Measurements from ENCODE around the gene MRO. TPM values are rescaled to one million over a fixed set of nuclear protein-coding genes. Genes with fewer than 3 reads are reported as not detected.
"Not testable (repeated sequence)": the region's sequence is repeated elsewhere in the genome, so short reads cannot be mapped to it uniquely, and the experiment has no call there.

Gene MRO
- total and polyA plus RNA-seq, 4 experiments from 2014 or later: not detected

DNA sequence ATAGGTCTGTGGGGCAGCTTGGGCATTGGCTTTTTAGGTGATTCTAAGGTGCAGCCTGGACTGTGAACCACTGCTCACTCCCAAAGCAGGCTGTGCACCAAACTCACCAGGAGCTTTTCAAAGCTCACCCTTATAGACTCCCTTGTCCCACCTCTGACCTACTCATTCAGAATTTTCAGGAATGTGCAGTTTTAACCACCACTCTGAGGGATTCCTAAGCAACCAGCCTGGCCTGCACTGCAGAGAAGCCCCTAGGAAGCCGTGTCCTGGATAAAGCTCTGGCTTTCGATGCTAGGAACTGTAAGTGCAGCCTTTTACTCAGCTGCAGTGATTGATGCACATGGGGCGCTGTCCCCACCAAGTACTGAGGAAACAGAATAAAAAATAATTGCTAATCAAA is 33.0 kb downstream of the MRO start:
- DNase-seq: no peak
- ChIA-PET CTCF (ENCODE audit: partially characterized antibody) (no interaction called here), POLR2A (ENCODE audit: partially characterized antibody) (no interaction called here)
- H3K4me1 ChIP-seq (ENCODE audit: insufficient read depth, low read length): no peaks in the 10 kb centered on the region
- H3K27me3 Mint-ChIP-seq: peaks cover 6 to 7% of the 10 kb centered on the region in 2 donors
- no peaks in the 10 kb centered on the region for H3K36me3 ChIP-seq (ENCODE audit: insufficient read depth, low read length)
- H3K4me3 ChIP-seq (ENCODE audit: low read length in 2 of 2): no peak overlapping the region
- no peaks in the 10 kb centered on the region for H3K36me3 Mint-ChIP-seq
- no peaks in the 10 kb centered on the region for H3K4me1 Mint-ChIP-seq
- no peak overlapping the region for H3K27ac ChIP-seq (ENCODE audit: low read depth, low read length)
- H3K9me3 ChIP-seq (ENCODE audit: control insufficient read depth in 1 of 2, low read length in 2 of 2): no peaks in the 10 kb centered on the region
- H3K4me3 Mint-ChIP-seq: no peak overlapping the region
- no peak overlapping the region for H3K27ac Mint-ChIP-seq
- peaks cover 0 to 3% (median 0%) of the 10 kb centered on the region in 8 donors for H3K9me3 Mint-ChIP-seq
- no peaks in the 10 kb centered on the region for H3K27me3 ChIP-seq (ENCODE audit: insufficient read depth, low read length)
- intact Hi-C loops (cut with micrococcal nuclease): no loop called here

DNA sequence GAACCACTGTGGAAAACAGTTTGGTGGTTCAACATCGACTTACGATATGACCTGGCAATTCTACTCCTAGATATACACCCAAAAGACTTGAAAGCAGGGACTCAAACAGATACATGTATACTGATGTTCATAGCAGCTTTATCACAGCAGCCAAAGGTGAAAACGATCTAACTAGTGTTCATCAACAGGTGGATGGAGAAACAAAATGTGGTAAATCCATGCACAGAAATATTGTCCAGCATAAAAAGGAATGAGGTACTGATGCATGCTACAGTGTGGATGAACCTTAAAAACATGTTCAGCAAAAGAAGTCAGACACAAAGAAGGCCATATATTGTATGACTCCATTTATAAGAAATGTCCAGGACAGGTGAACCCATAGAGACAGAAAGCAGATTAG is 36.3 kb downstream of the MRO start:
- Mint-ChIP-seq H3K36me3 (no peaks in the 10 kb centered on the region), H3K9me3 (peaks cover 0 to 3% (median 0%) of the 10 kb centered on the region in 8 donors), H3K27ac (no peak overlapping the region), H3K4me3 (no peak overlapping the region), H3K4me1 (no peaks in the 10 kb centered on the region), H3K27me3 (peaks cover 4 to 5% of the 10 kb centered on the region in 2 donors)
- POLR2A ChIA-PET (ENCODE audit: partially characterized antibody): no interaction called here
- H3K27ac ChIP-seq (ENCODE audit: low read depth, low read length): no peak overlapping the region
- CTCF ChIA-PET (ENCODE audit: partially characterized antibody): no interaction called here
- no peaks in the 10 kb centered on the region for H3K9me3 ChIP-seq (ENCODE audit: control insufficient read depth in 1 of 2, low read length in 2 of 2)
- H3K4me3 ChIP-seq (ENCODE audit: low read length in 2 of 2): no peak overlapping the region
- H3K36me3 ChIP-seq (ENCODE audit: insufficient read depth, low read length): no peaks in the 10 kb centered on the region
- H3K4me1 ChIP-seq (ENCODE audit: insufficient read depth, low read length): no peaks in the 10 kb centered on the region
- intact Hi-C loops (cut with micrococcal nuclease): no loop called here
- no peak for DNase-seq
- no peaks in the 10 kb centered on the region for H3K27me3 ChIP-seq (ENCODE audit: insufficient read depth, low read length)

DNA sequence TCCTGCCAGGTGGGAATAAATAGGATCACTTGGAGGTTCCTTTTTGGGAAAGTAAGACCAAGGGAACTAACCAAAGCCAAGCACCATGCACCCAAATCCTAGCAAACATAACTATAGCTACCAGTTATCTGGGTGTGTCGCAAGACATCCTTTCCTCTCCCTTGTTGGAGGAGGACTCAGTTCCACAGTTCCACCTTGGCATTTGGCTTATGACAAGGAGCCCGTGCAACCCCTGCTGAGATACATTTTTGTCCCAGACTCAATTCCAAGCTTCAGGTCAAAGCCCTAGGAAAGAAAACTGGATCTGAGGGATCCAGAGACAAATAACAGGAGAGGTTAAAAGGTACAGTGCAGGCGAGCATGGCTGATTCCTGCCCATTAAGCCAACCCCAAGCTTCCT is 40.8 kb downstream of the MRO start:
- H3K27ac ChIP-seq (ENCODE audit: low read depth, low read length); H3K9me3 ChIP-seq (ENCODE audit: control insufficient read depth in 1 of 2, low read length in 2 of 2); H3K36me3 ChIP-seq (ENCODE audit: insufficient read depth, low read length); POLR2A ChIA-PET (ENCODE audit: partially characterized antibody); intact Hi-C loops (cut with micrococcal nuclease); H3K27ac Mint-ChIP-seq; H3K4me1 Mint-ChIP-seq; H3K36me3 Mint-ChIP-seq; H3K4me1 ChIP-seq (ENCODE audit: insufficient read depth, low read length); H3K27me3 ChIP-seq (ENCODE audit: insufficient read depth, low read length); H3K4me3 Mint-ChIP-seq; H3K9me3 Mint-ChIP-seq; H3K4me3 ChIP-seq (ENCODE audit: low read length in 2 of 2); DNase-seq; CTCF ChIA-PET (ENCODE audit: partially characterized antibody): not testable (repeated sequence)
- H3K27me3 Mint-ChIP-seq: peaks cover 6 to 10% of the 10 kb centered on the region in 2 donors

DNA sequence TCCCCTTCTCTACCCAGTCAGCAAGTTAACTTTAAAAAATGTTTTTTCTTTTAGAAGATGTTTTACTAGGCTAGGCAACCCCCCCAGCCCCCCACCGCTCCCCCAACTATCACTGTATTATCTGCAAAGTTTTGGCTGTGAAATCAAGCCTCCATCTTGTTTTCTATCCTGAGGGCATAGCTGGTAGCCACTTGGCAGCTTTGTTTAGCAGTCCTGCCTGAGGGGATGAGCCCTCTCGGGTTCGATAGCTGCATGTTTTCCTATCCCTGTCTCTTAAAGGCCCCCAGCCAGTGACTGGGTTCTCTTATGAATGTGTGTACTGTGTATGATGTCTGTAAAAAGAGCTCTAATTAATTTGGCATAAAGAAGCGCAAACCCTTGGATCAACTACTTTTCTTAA is 43.4 kb downstream of the MRO start:
- intact Hi-C loops (cut with micrococcal nuclease): no loop called here
- H3K36me3 Mint-ChIP-seq: no peaks in the 10 kb centered on the region
- H3K27ac Mint-ChIP-seq: no peak overlapping the region
- no peak overlapping the region for H3K27ac ChIP-seq (ENCODE audit: low read depth, low read length)
- no peaks in the 10 kb centered on the region for H3K4me1 Mint-ChIP-seq
- no peaks in the 10 kb centered on the region for H3K36me3 ChIP-seq (ENCODE audit: insufficient read depth, low read length)
- peaks cover 5 to 19% of the 10 kb centered on the region in 2 donors for H3K27me3 Mint-ChIP-seq
- no peak for DNase-seq
- H3K4me1 ChIP-seq (ENCODE audit: insufficient read depth, low read length): no peaks in the 10 kb centered on the region
- ChIA-PET POLR2A (ENCODE audit: partially characterized antibody) (no interaction called here), CTCF (ENCODE audit: partially characterized antibody) (no interaction called here)
- peaks cover 0 to 9% (median 0%) of the 10 kb centered on the region in 8 donors for H3K9me3 Mint-ChIP-seq
- no peak overlapping the region for H3K4me3 ChIP-seq (ENCODE audit: low read length in 2 of 2)
- no peaks in the 10 kb centered on the region for H3K9me3 ChIP-seq (ENCODE audit: control insufficient read depth in 1 of 2, low read length in 2 of 2)
- no peaks in the 10 kb centered on the region for H3K27me3 ChIP-seq (ENCODE audit: insufficient read depth, low read length)
- H3K4me3 Mint-ChIP-seq: no peak overlapping the region

DNA sequence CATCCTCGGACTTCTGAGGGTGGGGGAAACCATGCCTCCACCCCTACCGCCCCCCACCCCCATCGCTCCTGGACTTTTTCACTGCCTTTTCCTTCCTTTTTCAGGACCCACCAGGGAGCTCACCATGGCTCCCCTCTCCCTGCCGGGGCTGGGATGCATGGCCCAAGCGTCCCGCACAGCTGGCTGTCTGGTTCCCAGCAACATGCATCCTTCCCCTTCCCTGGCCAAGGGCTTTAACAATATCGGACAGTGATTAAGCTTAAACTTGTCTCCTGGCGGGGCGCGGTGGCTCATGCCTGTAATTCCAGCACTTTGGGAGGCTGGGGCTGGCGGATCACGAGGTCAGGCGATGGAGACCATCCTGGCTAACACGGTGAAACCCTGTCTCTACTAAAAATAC is 44.1 kb downstream of the MRO start:
- peaks cover 6 to 19% of the 10 kb centered on the region in 2 donors for H3K27me3 Mint-ChIP-seq
- Histone ChIP-seq H3K27ac (ENCODE audit: low read depth, low read length) (no peak overlapping the region), H3K27me3 (ENCODE audit: insufficient read depth, low read length) (no peaks in the 10 kb centered on the region), H3K36me3 (ENCODE audit: insufficient read depth, low read length) (no peaks in the 10 kb centered on the region), H3K4me3 (ENCODE audit: low read length in 2 of 2) (no peak overlapping the region), H3K4me1 (ENCODE audit: insufficient read depth, low read length) (no peaks in the 10 kb centered on the region), H3K9me3 (ENCODE audit: control insufficient read depth in 1 of 2, low read length in 2 of 2) (no peaks in the 10 kb centered on the region)
- no peak overlapping the region for H3K27ac Mint-ChIP-seq
- intact Hi-C loops (cut with micrococcal nuclease): no loop called here
- POLR2A ChIA-PET (ENCODE audit: partially characterized antibody): no interaction called here
- no peak overlapping the region for H3K4me3 Mint-ChIP-seq
- no peaks in the 10 kb centered on the region for H3K36me3 Mint-ChIP-seq
- DNase-seq: no peak
- peaks cover 0 to 9% (median 0%) of the 10 kb centered on the region in 8 donors for H3K9me3 Mint-ChIP-seq
- CTCF ChIA-PET (ENCODE audit: partially characterized antibody): no interaction called here
- H3K4me1 Mint-ChIP-seq: no peaks in the 10 kb centered on the region

DNA sequence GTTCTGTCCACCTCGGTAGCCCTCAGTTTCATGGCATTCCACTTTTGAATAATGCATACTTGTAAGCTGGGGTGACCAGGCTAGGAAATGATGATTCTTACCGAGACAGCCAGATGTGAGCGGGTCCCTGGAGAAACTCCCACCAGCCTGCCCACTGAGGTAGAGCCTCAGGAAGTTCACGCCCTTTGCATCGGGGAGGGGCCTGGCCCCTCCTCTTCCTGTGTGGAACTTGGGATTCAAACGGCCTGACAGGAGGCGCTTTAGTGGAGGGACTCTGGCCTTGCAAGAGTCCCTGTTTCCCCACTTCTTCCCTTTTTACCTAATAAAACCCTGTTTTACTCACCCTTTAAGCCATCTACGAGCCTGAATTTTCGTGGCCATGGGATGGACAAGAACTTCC is 44.6 kb downstream of the MRO start:
- Mint-ChIP-seq H3K4me1 (no peaks in the 10 kb centered on the region), H3K9me3 (peaks cover 0 to 10% (median 2%) of the 10 kb centered on the region in 8 donors), H3K36me3 (no peaks in the 10 kb centered on the region), H3K27ac (no peak overlapping the region), H3K27me3 (peaks cover 9 to 15% of the 10 kb centered on the region in 2 donors), H3K4me3 (no peak overlapping the region)
- H3K36me3 ChIP-seq (ENCODE audit: insufficient read depth, low read length): no peaks in the 10 kb centered on the region
- POLR2A ChIA-PET (ENCODE audit: partially characterized antibody): no interaction called here
- CTCF ChIA-PET (ENCODE audit: partially characterized antibody): no interaction called here
- no peaks in the 10 kb centered on the region for H3K9me3 ChIP-seq (ENCODE audit: control insufficient read depth in 1 of 2, low read length in 2 of 2)
- intact Hi-C loops (cut with micrococcal nuclease): no loop called here
- no peak for DNase-seq
- H3K4me3 ChIP-seq (ENCODE audit: low read length in 2 of 2): no peak overlapping the region
- no peak overlapping the region for H3K27ac ChIP-seq (ENCODE audit: low read depth, low read length)
- H3K4me1 ChIP-seq (ENCODE audit: insufficient read depth, low read length): no peaks in the 10 kb centered on the region
- no peaks in the 10 kb centered on the region for H3K27me3 ChIP-seq (ENCODE audit: insufficient read depth, low read length)

DNA sequence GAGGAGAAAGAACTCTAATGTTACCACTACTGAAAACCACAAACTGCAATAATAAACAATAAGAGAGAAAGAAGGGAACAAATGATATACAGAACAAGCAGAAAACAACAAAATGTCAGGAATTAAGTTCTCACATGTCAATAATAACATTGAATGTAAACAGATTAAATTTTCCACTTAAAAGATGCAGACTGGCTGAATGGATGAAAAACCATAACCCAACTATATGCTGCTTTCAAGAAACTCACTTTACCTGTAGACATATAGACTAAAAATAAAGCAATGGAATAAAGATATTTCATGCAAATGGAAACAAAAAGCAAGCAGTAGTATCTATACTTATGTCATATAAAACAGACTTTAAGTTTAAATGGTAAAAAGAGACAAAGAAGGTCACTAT is 50.4 kb downstream of the MRO start:
- no peaks in the 10 kb centered on the region for H3K4me1 Mint-ChIP-seq
- Histone ChIP-seq H3K4me3 (ENCODE audit: low read length in 2 of 2) (no peak overlapping the region), H3K4me1 (ENCODE audit: insufficient read depth, low read length) (no peaks in the 10 kb centered on the region), H3K9me3 (ENCODE audit: control insufficient read depth in 1 of 2, low read length in 2 of 2) (peaks cover 0 to 5% of the 10 kb centered on the region in 2 donors), H3K27ac (ENCODE audit: low read depth, low read length) (no peak overlapping the region), H3K27me3 (ENCODE audit: insufficient read depth, low read length) (no peaks in the 10 kb centered on the region), H3K36me3 (ENCODE audit: insufficient read depth, low read length) (no peaks in the 10 kb centered on the region)
- no peak for DNase-seq
- peaks cover 17 to 20% of the 10 kb centered on the region in 2 donors for H3K27me3 Mint-ChIP-seq
- H3K9me3 Mint-ChIP-seq: peaks cover 0 to 50% (median 40%) of the 10 kb centered on the region in 8 donors
- H3K27ac Mint-ChIP-seq: no peak overlapping the region
- no peak overlapping the region for H3K4me3 Mint-ChIP-seq
- CTCF ChIA-PET (ENCODE audit: partially characterized antibody): no interaction called here
- POLR2A ChIA-PET (ENCODE audit: partially characterized antibody): no interaction called here
- intact Hi-C loops (cut with micrococcal nuclease): no loop called here
- peaks cover 0 to 2% of the 10 kb centered on the region in 2 donors for H3K36me3 Mint-ChIP-seq

DNA sequence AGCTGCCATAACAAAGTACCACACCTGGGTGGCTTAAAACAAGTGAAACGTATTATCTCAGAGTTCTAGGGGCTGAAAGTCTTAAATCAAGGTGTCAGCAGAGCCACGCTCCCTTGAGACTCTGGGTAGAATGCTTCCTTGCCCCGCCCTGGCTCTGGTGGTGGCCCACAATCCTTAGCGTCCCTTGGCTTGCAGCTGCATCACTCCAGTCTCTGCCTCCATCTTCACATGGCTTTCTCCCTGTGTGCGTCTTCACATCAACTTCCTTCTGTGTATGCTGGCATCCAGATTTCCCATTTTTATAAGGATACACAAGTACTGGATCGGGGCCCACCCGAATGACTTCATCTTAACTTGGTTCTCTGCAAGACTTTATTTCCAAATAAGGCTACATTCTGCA is 62.5 kb downstream of the MRO start:
- DNase-seq: no peak
- H3K4me1 Mint-ChIP-seq: no peaks in the 10 kb centered on the region

More for the DNA sequence above, 62.5 kb downstream of the MRO start:
- Mint-ChIP-seq H3K9me3 (peaks cover 0 to 2% (median 0%) of the 10 kb centered on the region in 8 donors), H3K36me3 (no peaks in the 10 kb centered on the region), H3K27ac (no peak overlapping the region), H3K4me3 (no peak overlapping the region), H3K27me3 (peaks cover 14 to 15% of the 10 kb centered on the region in 2 donors)
- H3K4me3 ChIP-seq (ENCODE audit: low read length in 2 of 2): no peak overlapping the region
- intact Hi-C loops (cut with micrococcal nuclease): no loop called here
- no peaks in the 10 kb centered on the region for H3K36me3 ChIP-seq (ENCODE audit: insufficient read depth, low read length)
- H3K4me1 ChIP-seq (ENCODE audit: insufficient read depth, low read length): no peaks in the 10 kb centered on the region
- no peaks in the 10 kb centered on the region for H3K9me3 ChIP-seq (ENCODE audit: control insufficient read depth in 1 of 2, low read length in 2 of 2)
- H3K27ac ChIP-seq (ENCODE audit: low read depth, low read length): no peak overlapping the region
- POLR2A ChIA-PET (ENCODE audit: partially characterized antibody): no interaction called here
- CTCF ChIA-PET (ENCODE audit: partially characterized antibody): no interaction called here
- H3K27me3 ChIP-seq (ENCODE audit: insufficient read depth, low read length): no peaks in the 10 kb centered on the region
